Measurements from ENCODE around the gene C1R.
A peak's percentile ranks its signal among the peaks of the same experiment; 100 is the strongest.

C1R gene

DNA sequence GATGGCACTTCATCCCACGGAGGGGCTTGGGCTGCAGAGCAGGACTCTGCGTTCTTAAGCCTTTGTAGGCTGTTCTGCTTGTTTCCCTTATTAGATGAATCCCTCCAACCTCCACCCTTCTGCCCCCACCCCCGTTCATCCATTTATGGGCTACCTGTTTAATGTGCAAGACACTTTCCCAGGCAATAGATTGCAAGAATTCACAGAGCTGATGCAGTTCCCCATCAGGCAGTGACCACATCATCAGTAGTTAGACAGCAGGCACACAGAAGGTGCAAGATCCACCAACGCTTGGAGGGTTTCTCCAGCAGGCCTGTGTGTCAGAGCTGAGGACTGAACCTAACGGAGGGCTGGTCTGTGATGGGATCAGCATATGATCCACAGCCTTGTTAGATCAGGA, 1.2 kb upstream of the C1R start:
- CTCF ChIA-PET = interaction anchor here (0.7 to 8.1 kb wide), 18 partner anchors 9 to 187 kb away, joined by 3 to 55 read pairs (median 5); partner anchors contain the start of genes C12orf57, C1RL and C1S
- Histone ChIP-seq H3K4me1 (ENCODE audit: control extremely low read depth in 1 of 4, control insufficient read depth in 4 of 4, insufficient read depth in 4 of 4, low read length in 3 of 4) (peaks cover 0 to 12% (median 5%) of the 10 kb centered on the region in 4 experiments), H3K27me3 (replicated peaks in 2 of 5; ENCODE audit: control insufficient read depth in 4 of 5, insufficient read depth in 5 of 5, low read length in 4 of 5) (no peaks in the 10 kb centered on the region), H3K27ac (ENCODE audit: insufficient read depth in 1 of 2, low read depth in 1 of 2, low read length in 2 of 2, poor library complexity in 1 of 2, severe bottlenecking in 2 of 2) (no peak overlapping the region), H3K4me3 (ENCODE audit: control insufficient read depth in 1 of 7, extremely low read depth in 1 of 7, insufficient read depth in 4 of 7, low read depth in 2 of 7, low read length in 6 of 7) (no peak overlapping the region), H3K36me3 (ENCODE audit: control insufficient read depth in 4 of 4, insufficient read depth in 4 of 4, low read length in 3 of 4) (peaks cover 0 to 17% (median 6%) of the 10 kb centered on the region in 4 experiments), H3K9me3 (ENCODE audit: control extremely low read depth in 1 of 5, control insufficient read depth in 4 of 5, insufficient read depth in 2 of 5, low read depth in 1 of 5, low read length in 4 of 5) (no peaks in the 10 kb centered on the region)
- POLR2A ChIA-PET = no interaction called here
- 78% methylated on average over 5 of the region's 5 CpGs for WGBS (ENCODE audit: insufficient coverage)
- DNase-seq = no peak

DNA sequence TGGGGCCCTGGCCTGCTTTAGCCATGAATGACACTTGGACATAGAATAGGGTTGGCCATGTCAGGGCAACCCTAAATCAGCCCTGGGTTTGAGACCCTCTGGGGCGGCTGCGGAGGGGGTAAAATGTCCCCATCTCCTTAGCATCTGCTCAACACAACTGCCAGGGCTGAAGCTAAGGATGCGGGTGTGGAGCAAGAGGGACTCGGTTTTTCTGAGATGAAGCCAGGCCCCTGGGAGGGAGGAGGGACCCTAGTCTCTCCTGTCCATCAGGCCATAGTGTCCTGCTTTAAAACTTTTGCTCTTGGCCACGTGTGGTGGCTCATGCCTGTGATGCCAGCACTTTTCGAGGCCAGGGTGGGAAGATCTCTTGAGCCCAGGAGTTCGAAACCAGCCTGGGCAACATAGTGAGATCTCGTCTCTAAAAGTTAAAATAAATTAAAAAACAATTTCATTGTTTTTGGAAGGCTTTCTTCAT, 778 bp upstream of the C1R start:
- POLR2A ChIA-PET = no interaction called here
- no peak overlapping the region for H3K27ac ChIP-seq (ENCODE audit: insufficient read depth in 1 of 2, low read depth in 1 of 2, low read length in 2 of 2, poor library complexity in 1 of 2, severe bottlenecking in 2 of 2)
- CTCF ChIA-PET = interaction anchor here (0.7 to 8.1 kb wide), 21 partner anchors 9 to 187 kb away, joined by 3 to 55 read pairs (median 4); partner anchors contain the start of genes C12orf57, C1RL and C1S

DNA sequence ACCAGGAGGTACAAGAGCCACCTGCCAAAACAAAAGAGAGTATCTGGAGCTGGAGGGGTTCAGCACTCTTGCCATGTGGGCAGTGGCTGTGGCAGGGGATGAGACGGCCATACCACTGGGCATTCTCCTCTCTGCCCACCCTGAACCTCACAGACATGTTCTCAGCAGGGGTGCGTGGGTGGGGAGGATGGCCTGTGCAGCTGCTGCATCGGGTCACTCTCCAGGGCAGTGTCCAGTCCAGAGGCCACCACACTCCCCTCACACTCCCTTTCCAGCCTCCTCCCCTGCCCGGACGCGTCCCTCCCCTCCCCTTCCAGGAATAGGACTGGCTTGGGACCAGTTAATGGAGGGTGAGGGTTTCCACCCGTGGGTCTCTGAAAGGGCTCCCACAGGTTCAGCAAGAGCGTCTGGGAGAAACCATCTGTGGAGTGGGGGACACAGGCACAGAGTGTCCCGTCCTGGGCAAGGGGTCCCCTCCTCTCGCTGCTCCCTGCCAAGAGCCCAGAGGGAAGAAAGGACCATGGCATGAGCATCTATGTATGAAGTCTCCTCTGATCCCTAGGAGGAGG, 501 bp downstream of the C1R start:
- POLR2A ChIA-PET = no interaction called here
- DNase-seq = no peak
- Histone ChIP-seq H3K36me3 (ENCODE audit: control insufficient read depth in 4 of 4, insufficient read depth in 4 of 4, low read length in 3 of 4) (peaks cover 0 to 6% (median 2%) of the 10 kb centered on the region in 4 experiments), H3K9me3 (ENCODE audit: control extremely low read depth in 1 of 5, control insufficient read depth in 4 of 5, insufficient read depth in 2 of 5, low read depth in 1 of 5, low read length in 4 of 5) (no peaks in the 10 kb centered on the region), H3K4me3 (ENCODE audit: control insufficient read depth in 1 of 7, extremely low read depth in 1 of 7, insufficient read depth in 4 of 7, low read depth in 2 of 7, low read length in 6 of 7) (peak overlapping the region in 4 of 7 experiments; percentile 65 to 89 (median 72)), H3K4me1 (ENCODE audit: control extremely low read depth in 1 of 4, control insufficient read depth in 4 of 4, insufficient read depth in 4 of 4, low read length in 3 of 4) (peaks cover 0 to 12% (median 5%) of the 10 kb centered on the region in 4 experiments), H3K27ac (ENCODE audit: insufficient read depth in 1 of 2, low read depth in 1 of 2, low read length in 2 of 2, poor library complexity in 1 of 2, severe bottlenecking in 2 of 2) (no peak overlapping the region), H3K27me3 (replicated peaks in 2 of 5; ENCODE audit: control insufficient read depth in 4 of 5, insufficient read depth in 5 of 5, low read length in 4 of 5) (no peaks in the 10 kb centered on the region)
- WGBS (ENCODE audit: insufficient coverage) = 74% methylated on average over 6 of the region's 10 CpGs
- CTCF ChIA-PET = interaction anchor here (0.9 to 8.1 kb wide), 19 partner anchors 10 to 219 kb away, joined by 3 to 55 read pairs (median 4); partner anchors contain the start of genes C12orf57, C1RL, LPCAT3 and SPSB2

More for the DNA sequence above, 778 bp upstream of the C1R start:
- Histone ChIP-seq H3K4me3 (ENCODE audit: control insufficient read depth in 1 of 7, extremely low read depth in 1 of 7, insufficient read depth in 4 of 7, low read depth in 2 of 7, low read length in 6 of 7) (no peak overlapping the region), H3K4me1 (ENCODE audit: control extremely low read depth in 1 of 4, control insufficient read depth in 4 of 4, insufficient read depth in 4 of 4, low read length in 3 of 4) (peaks cover 0 to 12% (median 5%) of the 10 kb centered on the region in 4 experiments), H3K36me3 (ENCODE audit: control insufficient read depth in 4 of 4, insufficient read depth in 4 of 4, low read length in 3 of 4) (peaks cover 0 to 14% (median 4%) of the 10 kb centered on the region in 4 experiments), H3K27me3 (replicated peaks in 2 of 5; ENCODE audit: control insufficient read depth in 4 of 5, insufficient read depth in 5 of 5, low read length in 4 of 5) (no peaks in the 10 kb centered on the region), H3K9me3 (ENCODE audit: control extremely low read depth in 1 of 5, control insufficient read depth in 4 of 5, insufficient read depth in 2 of 5, low read depth in 1 of 5, low read length in 4 of 5) (no peaks in the 10 kb centered on the region)
- DNase-seq = no peak
- WGBS (ENCODE audit: insufficient coverage) = 75% methylated on average over 4 of the region's 8 CpGs

DNA sequence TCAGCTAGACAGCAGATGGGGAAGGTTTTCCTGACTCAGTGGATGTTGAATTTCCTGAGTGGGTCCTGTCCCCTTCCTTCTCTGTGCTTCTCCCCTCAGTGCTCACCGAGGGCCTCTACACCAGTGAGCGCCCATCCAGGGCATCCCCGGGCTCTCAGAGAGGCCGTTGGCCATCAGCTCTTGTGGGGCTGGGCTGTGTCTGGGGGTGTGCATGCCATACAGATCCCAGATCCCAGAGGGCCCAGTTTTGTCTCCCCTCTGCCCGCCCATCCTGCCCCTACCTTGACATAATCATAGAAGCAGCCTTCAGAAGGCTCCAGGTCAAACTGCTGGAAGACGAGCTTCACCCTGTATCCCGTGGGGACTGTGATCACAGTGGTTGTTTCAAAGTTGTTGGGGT, 1.1 kb downstream of the C1R start:
- Histone ChIP-seq H3K36me3 (ENCODE audit: control insufficient read depth in 4 of 4, insufficient read depth in 4 of 4, low read length in 3 of 4) (no peaks in the 10 kb centered on the region), H3K9me3 (ENCODE audit: control extremely low read depth in 1 of 5, control insufficient read depth in 4 of 5, insufficient read depth in 2 of 5, low read depth in 1 of 5, low read length in 4 of 5) (no peaks in the 10 kb centered on the region), H3K4me3 (ENCODE audit: control insufficient read depth in 1 of 7, extremely low read depth in 1 of 7, insufficient read depth in 4 of 7, low read depth in 2 of 7, low read length in 6 of 7) (no peak overlapping the region), H3K27me3 (replicated peaks in 2 of 5; ENCODE audit: control insufficient read depth in 4 of 5, insufficient read depth in 5 of 5, low read length in 4 of 5) (no peaks in the 10 kb centered on the region), H3K27ac (ENCODE audit: insufficient read depth in 1 of 2, low read depth in 1 of 2, low read length in 2 of 2, poor library complexity in 1 of 2, severe bottlenecking in 2 of 2) (no peak overlapping the region), H3K4me1 (ENCODE audit: control extremely low read depth in 1 of 4, control insufficient read depth in 4 of 4, insufficient read depth in 4 of 4, low read length in 3 of 4) (peaks cover 0 to 12% (median 5%) of the 10 kb centered on the region in 4 experiments)
- no CpG with 5 or more reads among the region's 7 CpGs for WGBS (ENCODE audit: insufficient coverage)
- ChIA-PET CTCF (interaction anchor here (0.7 to 8.1 kb wide), 16 partner anchors 11 to 219 kb away, joined by 3 to 55 read pairs (median 3); partner anchors contain the start of genes C1RL, LPCAT3 and SPSB2), POLR2A (no interaction called here)
- no peak for DNase-seq

DNA sequence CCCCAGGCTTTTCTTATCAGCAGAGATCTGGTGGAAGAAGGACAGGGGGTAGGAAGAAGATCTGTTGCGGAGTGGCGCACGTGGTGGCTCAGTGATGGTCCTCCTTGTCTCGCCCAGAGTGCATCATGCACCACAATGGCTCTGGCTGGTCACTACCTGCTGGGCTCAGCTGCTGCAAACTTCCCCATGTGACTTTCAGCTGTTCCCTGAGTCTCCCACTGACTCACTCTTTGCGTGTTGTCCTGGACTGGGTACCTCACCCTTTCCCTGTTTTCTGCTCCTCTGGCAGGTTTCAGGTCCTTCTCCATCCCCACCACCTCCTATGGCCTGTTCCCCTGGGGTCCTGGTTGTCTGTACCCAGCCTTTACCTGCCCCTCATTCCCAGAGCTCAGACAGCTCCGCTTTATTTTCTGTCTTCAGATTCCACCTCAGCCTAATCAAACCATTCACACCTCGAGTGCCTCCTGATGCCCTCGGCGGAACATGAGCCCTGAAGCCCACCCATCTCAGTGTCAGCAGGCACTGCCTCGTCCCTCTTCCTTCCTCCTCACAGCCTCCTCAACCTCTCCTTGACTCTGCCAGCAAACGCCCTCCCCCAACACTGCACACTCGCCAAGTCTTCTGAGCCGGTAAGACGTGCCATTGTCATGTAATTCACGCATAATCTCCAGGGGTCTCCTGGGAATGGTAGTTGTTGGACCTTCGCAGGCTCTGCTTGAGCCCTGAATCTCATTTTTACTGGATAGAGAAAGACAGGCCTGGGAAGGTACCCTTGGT, 1.8 kb downstream of the C1R start:
- ChIA-PET POLR2A (no interaction called here), CTCF (interaction anchor here (0.7 to 8.1 kb wide), 17 partner anchors 10 to 218 kb away, joined by 3 to 55 read pairs (median 4); partner anchors contain the start of genes C1RL, LPCAT3 and SPSB2)
- H3K27me3 ChIP-seq (replicated peaks in 2 of 5; ENCODE audit: control insufficient read depth in 4 of 5, insufficient read depth in 5 of 5, low read length in 4 of 5) = no peaks in the 10 kb centered on the region
- no peak overlapping the region for H3K4me3 ChIP-seq (ENCODE audit: control insufficient read depth in 1 of 7, extremely low read depth in 1 of 7, insufficient read depth in 4 of 7, low read depth in 2 of 7, low read length in 6 of 7)
- no peak overlapping the region for H3K27ac ChIP-seq (ENCODE audit: insufficient read depth in 1 of 2, low read depth in 1 of 2, low read length in 2 of 2, poor library complexity in 1 of 2, severe bottlenecking in 2 of 2)
- H3K36me3 ChIP-seq (ENCODE audit: control insufficient read depth in 4 of 4, insufficient read depth in 4 of 4, low read length in 3 of 4) = no peaks in the 10 kb centered on the region
- DNase-seq = no peak
- H3K9me3 ChIP-seq (ENCODE audit: control extremely low read depth in 1 of 5, control insufficient read depth in 4 of 5, insufficient read depth in 2 of 5, low read depth in 1 of 5, low read length in 4 of 5) = no peaks in the 10 kb centered on the region
- 90% methylated on average over 14 of the region's 16 CpGs for WGBS (ENCODE audit: insufficient coverage)
- peaks cover 0 to 12% (median 5%) of the 10 kb centered on the region in 4 experiments for H3K4me1 ChIP-seq (ENCODE audit: control extremely low read depth in 1 of 4, control insufficient read depth in 4 of 4, insufficient read depth in 4 of 4, low read length in 3 of 4)

DNA sequence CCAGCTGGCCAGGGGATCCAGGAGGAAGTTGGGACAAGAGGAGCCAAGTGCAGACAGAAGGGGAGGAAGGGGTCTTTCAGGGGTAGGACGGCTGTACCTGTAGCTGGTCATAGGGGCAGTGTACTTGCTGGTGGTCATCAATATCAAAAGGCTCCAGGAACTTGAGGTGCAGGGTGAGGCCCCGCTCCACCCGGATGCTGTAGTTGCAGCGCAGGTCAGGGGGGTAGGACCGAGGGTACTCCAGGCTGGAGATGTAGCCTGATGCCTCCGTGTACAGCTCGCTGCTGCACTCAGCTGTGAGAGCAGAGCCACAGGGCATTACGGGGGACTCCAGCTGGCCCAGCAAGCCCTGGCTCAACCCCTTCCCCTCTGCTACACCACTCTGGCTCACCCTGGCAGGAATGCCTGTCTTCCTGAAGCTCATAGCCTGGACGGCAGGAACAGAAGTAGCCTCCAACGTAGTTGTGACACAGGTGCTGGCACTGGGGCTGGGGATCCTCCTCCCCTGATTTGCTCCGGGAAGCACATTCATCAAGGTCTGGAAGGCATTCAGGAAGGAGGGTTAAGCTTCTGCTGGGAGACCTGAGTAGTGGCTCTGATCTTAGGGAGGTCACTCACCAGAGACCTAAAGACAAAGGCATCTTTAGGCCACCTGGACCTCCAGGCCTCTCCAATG, 2.9 kb downstream of the C1R start:
- 98% methylated on average over 9 of the region's 11 CpGs for WGBS (ENCODE audit: insufficient coverage)
- peaks cover 0 to 12% (median 5%) of the 10 kb centered on the region in 4 experiments for H3K4me1 ChIP-seq (ENCODE audit: control extremely low read depth in 1 of 4, control insufficient read depth in 4 of 4, insufficient read depth in 4 of 4, low read length in 3 of 4)
- H3K9me3 ChIP-seq (ENCODE audit: control extremely low read depth in 1 of 5, control insufficient read depth in 4 of 5, insufficient read depth in 2 of 5, low read depth in 1 of 5, low read length in 4 of 5) = peaks cover 0 to 2% (median 0%) of the 10 kb centered on the region in 5 experiments
- peaks cover 0 to 8% (median 0%) of the 10 kb centered on the region in 4 experiments for H3K36me3 ChIP-seq (ENCODE audit: control insufficient read depth in 4 of 4, insufficient read depth in 4 of 4, low read length in 3 of 4)
- no peak overlapping the region for H3K27ac ChIP-seq (ENCODE audit: insufficient read depth in 1 of 2, low read depth in 1 of 2, low read length in 2 of 2, poor library complexity in 1 of 2, severe bottlenecking in 2 of 2)
- DNase-seq = no peak
- no peak overlapping the region for H3K4me3 ChIP-seq (ENCODE audit: control insufficient read depth in 1 of 7, extremely low read depth in 1 of 7, insufficient read depth in 4 of 7, low read depth in 2 of 7, low read length in 6 of 7)
- CTCF ChIA-PET = interaction anchor here (0.7 to 8.1 kb wide), 10 partner anchors 8 to 144 kb away, joined by 3 to 55 read pairs (median 4); partner anchors contain the start of genes C1RL and LPCAT3
- no peaks in the 10 kb centered on the region for H3K27me3 ChIP-seq (replicated peaks in 2 of 5; ENCODE audit: control insufficient read depth in 4 of 5, insufficient read depth in 5 of 5, low read length in 4 of 5)
- POLR2A ChIA-PET = no interaction called here
